Activated CD8-positive, alpha-beta memory T cell treated with anti-CD3 and anti-CD28 coated beads, Interleukin-2, amount 10 ng/mL, durations not matched to agents 7 days and 5 days (primary cell): ENCODE measurements around the gene HENMT1. TPM values are rescaled to one million over a fixed set of nuclear protein-coding genes. Genes with fewer than 3 reads are reported as not detected.
"Not testable (repeated sequence)": the region's sequence is repeated elsewhere in the genome, so short reads cannot be mapped to it uniquely, and the experiment has no call there.

Source experiments
- ATAC-seq: fragments of 150-1000 bp; cut with Tn5 transposase; one replicate; pipeline ENCODE4 v1.10.0; 2021; ENCODE audit warnings: moderate library complexity
- CTCF ChIA-PET: fragments of 350-600 bp; sonication (Branson Sonifier 250); formaldehyde crosslinking; loops from one replicate; lab custom pipeline; 2021; ENCODE audit warnings: antibody characterized with exemption; lab: Charles Lee
- DNase-seq: peaks from one replicate; pipeline ENCODE4 v3.0.0-alpha.2; 2020
- H3K27ac Mint-ChIP-seq: one replicate; pipeline ENCODE4 v1.8.0; 2021; ENCODE audit warnings: mild to moderate bottlenecking, mixed read lengths
- H3K27me3 Mint-ChIP-seq: one replicate; pipeline ENCODE4 v1.8.0; 2021; ENCODE audit warnings: mixed read lengths
- H3K36me3 Mint-ChIP-seq: one replicate; pipeline ENCODE4 v1.8.0; 2021; ENCODE audit warnings: mild to moderate bottlenecking, mixed read lengths
- H3K4me1 Mint-ChIP-seq: one replicate; pipeline ENCODE4 v1.8.0; 2021; ENCODE audit warnings: mixed read lengths
- H3K4me3 Mint-ChIP-seq: one replicate; pipeline ENCODE4 v1.8.0; 2021; ENCODE audit warnings: mild to moderate bottlenecking, moderate library complexity, mixed read lengths
- H3K9me3 Mint-ChIP-seq: one replicate; pipeline ENCODE4 v1.8.0; 2022; ENCODE audit warnings: low read depth, mixed read lengths
- total RNA-seq, 2 experiments: library from RNA; stranded (reverse); gene quantifications; one replicate each; pipeline ENCODE4 v1.2.3, GENCODE V29; 2021

The HENMT1 gene
- total RNA-seq, 2 experiments from 2014 or later, result 34.1 to 36.0 TPM

- H3K36me3 Mint-ChIP-seq, result peaks cover 38% of the 10 kb centered on the region
- CTCF ChIA-PET, result interaction anchor here (0.8 to 5.4 kb wide), 24 partner anchors 9 to 841 kb away, joined by 3 to 60 read pairs (median 5); partner anchors contain the start of genes CLCC1, EEIG2, HENMT1 and STXBP3
- no peaks in the 10 kb centered on the region for H3K9me3 Mint-ChIP-seq
- peaks cover 37% of the 10 kb centered on the region for H3K4me1 Mint-ChIP-seq
- ATAC-seq, result peak; percentile 90
- no peaks in the 10 kb centered on the region for H3K27me3 Mint-ChIP-seq
- H3K27ac Mint-ChIP-seq, result peak within 1 kb of the TSS; percentile 97
- peak within 1 kb of the TSS; percentile 93 for H3K4me3 Mint-ChIP-seq
- peak; percentile 97 for DNase-seq
Observed at GRCh38 chr1:108691942-108692723, 31.2 kb upstream of the HENMT1 start, which contains the start of gene PRPF38B. Gene PRPF38B, plus strand, starts transcription at chr1:108692310. Its CDS starts 282 bp downstream, at chr1:108692592.

GRCh38 chr1:108691128-108691941, 30.4 kb upstream of the HENMT1 start:
- Mint-ChIP-seq H3K4me1 (peaks cover 30% of the 10 kb centered on the region), H3K27ac (peak overlapping the region; percentile 97), H3K27me3 (no peaks in the 10 kb centered on the region), H3K9me3 (no peaks in the 10 kb centered on the region), H3K36me3 (peaks cover 30% of the 10 kb centered on the region), H3K4me3 (peak overlapping the region; percentile 93)
- ATAC-seq, result peak; percentile 2
- CTCF ChIA-PET, result interaction anchor here (1.3 to 5.4 kb wide), 20 partner anchors 8 to 421 kb away, joined by 3 to 60 read pairs (median 6); partner anchors contain the start of genes CLCC1, EEIG2, HENMT1 and STXBP3
- DNase-seq, result no peak

GRCh38 chr1:108686614-108687313, 25.9 kb upstream of the HENMT1 start:
- Mint-ChIP-seq H3K27ac (no peak overlapping the region), H3K27me3 (peaks cover 4% of the 10 kb centered on the region), H3K4me3 (no peak overlapping the region), H3K9me3 (no peaks in the 10 kb centered on the region), H3K4me1 (peaks cover 15% of the 10 kb centered on the region), H3K36me3 (no peaks in the 10 kb centered on the region)
- no peak for ATAC-seq
- no peak for DNase-seq
- CTCF ChIA-PET, result no interaction called here

GRCh38 chr1:108685529-108685928, 24.6 kb upstream of the HENMT1 start:
- no peak for DNase-seq
- no peak for ATAC-seq

GRCh38 chr1:108681701-108682100, 20.8 kb upstream of the HENMT1 start:
- peaks cover 10% of the 10 kb centered on the region for H3K4me1 Mint-ChIP-seq
- CTCF ChIA-PET, result interaction anchor here (1.4 to 2.4 kb wide), 3 partner anchors 10 to 38 kb away, joined by 3 to 7 read pairs (median 6); partner anchors contain the start of gene PRPF38B
- not testable (repeated sequence) for H3K27ac Mint-ChIP-seq, H3K4me3 Mint-ChIP-seq, DNase-seq, H3K9me3 Mint-ChIP-seq, ATAC-seq, H3K36me3 Mint-ChIP-seq, H3K27me3 Mint-ChIP-seq

More at GRCh38 chr1:108685529-108685928, 24.6 kb upstream of the HENMT1 start:
- H3K27ac Mint-ChIP-seq, result no peak overlapping the region
- no peak overlapping the region for H3K4me3 Mint-ChIP-seq
- peaks cover 7% of the 10 kb centered on the region for H3K27me3 Mint-ChIP-seq
- H3K36me3 Mint-ChIP-seq, result no peaks in the 10 kb centered on the region
- H3K9me3 Mint-ChIP-seq, result no peaks in the 10 kb centered on the region
- CTCF ChIA-PET, result no interaction called here
- peaks cover 6% of the 10 kb centered on the region for H3K4me1 Mint-ChIP-seq

GRCh38 chr1:108679586-108680213, 18.8 kb upstream of the HENMT1 start:
- Mint-ChIP-seq H3K9me3 (no peaks in the 10 kb centered on the region), H3K27me3 (peaks cover 7% of the 10 kb centered on the region), H3K4me3 (peak overlapping the region; percentile 42), H3K4me1 (peaks cover 10% of the 10 kb centered on the region), H3K27ac (peak overlapping the region; percentile 69), H3K36me3 (no peaks in the 10 kb centered on the region)
- no peak for DNase-seq
- CTCF ChIA-PET, result interaction anchor here (2.2 kb wide), 1 partner anchor 13 kb away, joined by 7 read pairs; the partner anchor contains the start of gene PRPF38B
- peak; percentile 30 for ATAC-seq

- Mint-ChIP-seq H3K9me3 (peaks cover 2% of the 10 kb centered on the region), H3K27me3 (peaks cover 9% of the 10 kb centered on the region), H3K4me1 (peaks cover 10% of the 10 kb centered on the region), H3K27ac (no peak overlapping the region), H3K36me3 (peaks cover 2% of the 10 kb centered on the region), H3K4me3 (no peak overlapping the region)
- ATAC-seq (no peak), DNase-seq (no peak)
- CTCF ChIA-PET, result interaction anchor here (0.6 to 1.6 kb wide), 2 partner anchors 33 to 223 kb away, joined by 3 read pairs; no protein-coding TSS in a partner anchor
Observed at GRCh38 chr1:108678706-108679105, 17.8 kb upstream of the HENMT1 start.

- Mint-ChIP-seq H3K9me3 (peaks cover 2% of the 10 kb centered on the region), H3K27me3 (peaks cover 10% of the 10 kb centered on the region), H3K4me1 (peaks cover 16% of the 10 kb centered on the region), H3K4me3 (no peak overlapping the region), H3K27ac (no peak overlapping the region), H3K36me3 (peaks cover 6% of the 10 kb centered on the region)
- DNase-seq, result no peak
- ATAC-seq, result peak; percentile 36
- CTCF ChIA-PET, result interaction anchor here (1.7 kb wide), 1 partner anchor 10 kb away, joined by 6 read pairs; the partner anchor contains the start of gene HENMT1
Observed at GRCh38 chr1:108671143-108671542, 10.2 kb upstream of the HENMT1 start.

- peaks cover 2% of the 10 kb centered on the region for H3K9me3 Mint-ChIP-seq
- H3K36me3 Mint-ChIP-seq, result peaks cover 6% of the 10 kb centered on the region
- no peak for DNase-seq
- H3K4me1 Mint-ChIP-seq, result peaks cover 16% of the 10 kb centered on the region
- no peak for ATAC-seq
- H3K4me3 Mint-ChIP-seq, result no peak overlapping the region
- H3K27ac Mint-ChIP-seq, result no peak overlapping the region
- peaks cover 10% of the 10 kb centered on the region for H3K27me3 Mint-ChIP-seq
- CTCF ChIA-PET, result no interaction called here
Observed at GRCh38 chr1:108670131-108670773, 9.4 kb upstream of the HENMT1 start.

GRCh38 chr1:108669679-108670078, 8.8 kb upstream of the HENMT1 start:
- Mint-ChIP-seq H3K4me1 (peaks cover 16% of the 10 kb centered on the region), H3K36me3 (peaks cover 6% of the 10 kb centered on the region), H3K9me3 (peaks cover 2% of the 10 kb centered on the region), H3K4me3 (no peak overlapping the region), H3K27ac (no peak overlapping the region), H3K27me3 (peaks cover 10% of the 10 kb centered on the region)
- CTCF ChIA-PET, result no interaction called here
- DNase-seq (no peak), ATAC-seq (no peak)

- CTCF ChIA-PET, result no interaction called here
- Mint-ChIP-seq H3K9me3 (no peaks in the 10 kb centered on the region), H3K4me3 (no peak overlapping the region), H3K27me3 (peaks cover 8% of the 10 kb centered on the region), H3K36me3 (peaks cover 4% of the 10 kb centered on the region), H3K4me1 (peaks cover 16% of the 10 kb centered on the region), H3K27ac (no peak overlapping the region)
- ATAC-seq (no peak), DNase-seq (no peak)
Observed at GRCh38 chr1:108668777-108669176, 7.9 kb upstream of the HENMT1 start.

GRCh38 chr1:108667422-108667821, 6.5 kb upstream of the HENMT1 start:
- H3K27ac Mint-ChIP-seq, DNase-seq, H3K4me3 Mint-ChIP-seq, H3K36me3 Mint-ChIP-seq, H3K9me3 Mint-ChIP-seq, H3K27me3 Mint-ChIP-seq, ATAC-seq, CTCF ChIA-PET: not testable (repeated sequence)
- H3K4me1 Mint-ChIP-seq, result peaks cover 25% of the 10 kb centered on the region
